H1 (cell line): Measurements from ENCODE around the gene E2F2. TPM values are rescaled to one million over a fixed set of nuclear protein-coding genes. Genes with fewer than 3 reads are reported as not detected.

Source experiments
- CTCF ChIA-PET: fragments of 300-600 bp; sonication (Branson Sonifier 250); formaldehyde crosslinking; loops from one replicate; lab custom pipeline; 2021; ENCODE audit not compliant: partially characterized antibody; lab: Charles Lee
- POLR2A ChIA-PET: fragments of 300-600 bp; sonication (Branson Sonifier 250); formaldehyde crosslinking; loops from one replicate; lab custom pipeline; 2021; ENCODE audit warnings: inconsistent platforms; ENCODE audit not compliant: partially characterized antibody; lab: Charles Lee
- DNase-seq, 2 experiments: peaks; one replicate each; pipeline versions ENCODE4 v3.0.0 to v3.0.0-alpha.2; 2010 to 2022; ENCODE audit warnings: low spot score in 2 of 2, low read depth in 1 of 2, mixed read lengths in 1 of 2
- FAIRE-seq: peaks from 2 replicates; lab custom pipeline; 2011; peaks lifted over from hg19 to GRCh38; lab: Jason Lieb, UNC
- H2AFZ ChIP-seq: 2 replicates; pipeline ENCODE4 v1.8.1; 2012; ENCODE audit warnings: low read length, inconsistent platforms
- H2AK5ac ChIP-seq: 2 replicates; pipeline ENCODE4 v1.6.1; 2013; ENCODE audit warnings: low read depth, low read length
- H2BK120ac ChIP-seq: replicated peaks from 2 replicates; pipeline ENCODE3; 2013; ENCODE audit warnings: low read depth, low read length, inconsistent platforms
- H2BK12ac ChIP-seq: 2 replicates; pipeline ENCODE4 v1.6.1; 2013; ENCODE audit warnings: low read depth, low read length
- H2BK15ac ChIP-seq: 2 replicates; pipeline ENCODE4 v1.6.1; 2013; ENCODE audit warnings: low read length
- H2BK20ac ChIP-seq: 2 replicates; pipeline ENCODE4 v1.6.1; 2013; ENCODE audit warnings: low read length
- H2BK5ac ChIP-seq: 2 replicates; pipeline ENCODE4 v1.6.1; 2013; ENCODE audit warnings: low read depth, low read length
- H3K14ac ChIP-seq: 2 replicates; pipeline ENCODE4 v1.6.1; 2013; ENCODE audit warnings: inconsistent platforms; ENCODE audit not compliant: insufficient read length
- H3K18ac ChIP-seq: 2 replicates; pipeline ENCODE4 v1.6.1; 2013; ENCODE audit warnings: low read length; ENCODE audit errors: extremely low read depth
- H3K23ac ChIP-seq: 2 replicates; pipeline ENCODE4 v1.6.1; 2013; ENCODE audit warnings: inconsistent platforms; ENCODE audit not compliant: insufficient read length
- H3K23me2 ChIP-seq: 2 replicates; pipeline ENCODE4 v1.6.1; 2013; ENCODE audit warnings: low read depth, low read length
- H3K27ac ChIP-seq: 2 replicates; pipeline ENCODE4 v1.6.1; 2011; ENCODE audit warnings: low read depth, low read length, inconsistent platforms
- H3K27me3 ChIP-seq, 4 experiments: replicated peaks in 1 of 4; 1 replicate in 1 of 4; 2 replicates in 3 of 4; pipeline versions ENCODE4 v1.6.1 to v1.8.1; 2011 to 2013; ENCODE audit warnings: low read length in 3 of 4, mild to moderate bottlenecking in 3 of 4, inconsistent platforms in 2 of 4, mixed read lengths in 2 of 4, moderate library complexity in 1 of 4; ENCODE audit not compliant: control insufficient read depth in 3 of 4, insufficient read depth in 3 of 4; ENCODE audit errors: extremely low read depth in 1 of 4
- H3K36me3 ChIP-seq, 4 experiments: 2 replicates each; pipeline versions ENCODE4 v1.6.1 to v1.8.1; 2011 to 2013; ENCODE audit warnings: mild to moderate bottlenecking in 4 of 4, low read length in 3 of 4, moderate library complexity in 2 of 4, control low read depth in 1 of 4, inconsistent platforms in 1 of 4; ENCODE audit not compliant: insufficient read depth in 4 of 4, control insufficient read depth in 2 of 4
- H3K4ac ChIP-seq: replicated peaks from 2 replicates; pipeline ENCODE3; 2013; ENCODE audit warnings: low read length, low read depth, mixed read lengths, inconsistent platforms; ENCODE audit not compliant: insufficient read length
- H3K4me1 ChIP-seq, 4 experiments: replicated peaks in 1 of 4; 1 replicate in 1 of 4; 2 replicates in 3 of 4; pipeline versions ENCODE4 v1.6.1 to v1.8.1; 2011 to 2013; ENCODE audit warnings: low read length in 3 of 4, inconsistent platforms in 2 of 4, mixed read lengths in 1 of 4; ENCODE audit not compliant: insufficient read depth in 4 of 4, control insufficient read depth in 3 of 4
- H3K4me2 ChIP-seq, 2 experiments: 2 replicates each; pipeline versions ENCODE4 v1.6.1 to v1.8.1; 2011 to 2013; ENCODE audit warnings: low read depth in 2 of 2, low read length in 2 of 2, control low read depth in 1 of 2, inconsistent platforms in 1 of 2, mild to moderate bottlenecking in 1 of 2; ENCODE audit not compliant: insufficient read depth in 1 of 2
- H3K4me3 ChIP-seq, 4 experiments: fragments of 200-600, 300-600 bp in 1 of 4; sonication (generic), shearing (Covaris generic), sonication (Bioruptor Twin) in 1 of 4; 2 replicates each; pipeline versions ENCODE4 v1.5.1 to v1.8.1; 2011 to 2016; ENCODE audit warnings: low read length in 4 of 4, low read depth in 3 of 4, control low read depth in 2 of 4, inconsistent platforms in 2 of 4, mild to moderate bottlenecking in 2 of 4, mixed read lengths in 1 of 4, moderate library complexity in 1 of 4; ENCODE audit not compliant: insufficient read depth in 2 of 4; ENCODE audit errors: extremely low read depth in 1 of 4
- H3K56ac ChIP-seq: replicated peaks from 2 replicates; pipeline ENCODE3; 2013; ENCODE audit warnings: low read depth, mild to moderate bottlenecking, mixed read lengths, low read length, inconsistent platforms; ENCODE audit not compliant: insufficient read length
- H3K79me1 ChIP-seq: 2 replicates; pipeline ENCODE4 v1.6.1; 2013; ENCODE audit warnings: low read depth, low read length, control low read depth
- H3K79me2 ChIP-seq, 2 experiments: 2 replicates each; pipeline versions ENCODE4 v1.6.1 to v1.8.1; 2012 to 2013; ENCODE audit warnings: low read length in 2 of 2, mild to moderate bottlenecking in 2 of 2, inconsistent platforms in 1 of 2; ENCODE audit not compliant: insufficient read depth in 2 of 2, control insufficient read depth in 1 of 2
- H3K9ac ChIP-seq, 4 experiments: replicated peaks in 1 of 4; 1 replicate in 1 of 4; 2 replicates in 3 of 4; pipeline versions ENCODE4 v1.6.1 to v1.8.1; 2011 to 2013; ENCODE audit warnings: low read depth in 3 of 4, low read length in 3 of 4, control low read depth in 2 of 4, mild to moderate bottlenecking in 2 of 4, moderate library complexity in 2 of 4, inconsistent platforms in 1 of 4; ENCODE audit errors: extremely low read depth in 1 of 4
- H3K9me3 ChIP-seq, 2 experiments: 2 replicates each; pipeline versions ENCODE4 v1.6.1 to v1.8.1; 2012 to 2013; ENCODE audit warnings: mild to moderate bottlenecking in 2 of 2, moderate library complexity in 2 of 2, control low read depth in 1 of 2, inconsistent platforms in 1 of 2, low read depth in 1 of 2, low read length in 1 of 2, mixed read lengths in 1 of 2; ENCODE audit not compliant: insufficient read depth in 2 of 2
- H4K20me1 ChIP-seq, 2 experiments: replicated peaks in 1 of 2; 2 replicates each; pipeline versions ENCODE3 to v1.8.1; 2011 to 2013; ENCODE audit warnings: inconsistent platforms in 2 of 2, low read length in 2 of 2, mild to moderate bottlenecking in 1 of 2; ENCODE audit not compliant: insufficient read depth in 2 of 2, control insufficient read depth in 1 of 2
- H4K5ac ChIP-seq: 2 replicates; pipeline ENCODE4 v1.6.1; 2013; ENCODE audit warnings: low read length, low read depth, mixed read lengths, inconsistent platforms; ENCODE audit not compliant: insufficient read length
- H4K8ac ChIP-seq: 2 replicates; pipeline ENCODE4 v1.8.0; 2013; ENCODE audit warnings: mild to moderate bottlenecking, moderate library complexity, low read length, inconsistent platforms; ENCODE audit not compliant: insufficient read depth; ENCODE audit errors: extremely low read depth
- H4K91ac ChIP-seq: replicated peaks from 2 replicates; pipeline ENCODE3; 2013; ENCODE audit warnings: low read length, mixed read lengths, inconsistent platforms; ENCODE audit not compliant: insufficient read length
- CBX8 ChIP-seq: fragments of 300-800, 300-1000 bp; sonication (generic); IDR thresholded peaks from 2 replicates; pipeline ENCODE4 v1.7.1; 2016; ENCODE audit warnings: low read depth, low read length, borderline replicate concordance
- CEBPB ChIP-seq: IDR thresholded peaks from 2 replicates; pipeline ENCODE4 v1.6.1; 2012; ENCODE audit warnings: low read depth, low read length
- CTBP2 ChIP-seq: IDR thresholded peaks from 2 replicates; pipeline ENCODE4 v1.7.0; 2011; ENCODE audit warnings: borderline replicate concordance, mild to moderate bottlenecking, moderate library complexity, mixed read lengths, low read length; ENCODE audit not compliant: insufficient read depth, insufficient read length
- EGR1 ChIP-seq: IDR thresholded peaks from 2 replicates; pipeline ENCODE4 v1.6.1; 2011; ENCODE audit warnings: low read depth, low read length, borderline replicate concordance
- NRF1 ChIP-seq: IDR thresholded peaks from 2 replicates; pipeline ENCODE4 v1.6.1; 2011; ENCODE audit warnings: mild to moderate bottlenecking, low read depth, low read length, improper control_type of control experiment
- POLR2AphosphoS5 ChIP-seq: IDR thresholded peaks from 2 replicates; pipeline ENCODE4 v1.6.1; 2011; ENCODE audit warnings: low read depth, low read length
- RBBP5 ChIP-seq: IDR thresholded peaks from 2 replicates; pipeline ENCODE4 v1.7.1; 2012; ENCODE audit warnings: low read depth, mild to moderate bottlenecking, inconsistent platforms, low read length, moderate library complexity, borderline replicate concordance
- RFX5 ChIP-seq: IDR thresholded peaks from 2 replicates; pipeline ENCODE4 v1.6.1; 2011; ENCODE audit warnings: low read depth, low read length, improper control_type of control experiment, borderline replicate concordance
- SP4 ChIP-seq: IDR thresholded peaks from 2 replicates; pipeline ENCODE4 v1.6.1; 2012; ENCODE audit warnings: low read length, inconsistent platforms
- SRF ChIP-seq: IDR thresholded peaks from 2 replicates; pipeline ENCODE4 v1.6.1; 2011; ENCODE audit warnings: mild to moderate bottlenecking, low read depth, low read length, moderate library complexity
- TBP ChIP-seq: IDR thresholded peaks from 2 replicates; pipeline ENCODE4 v1.6.1; 2011; ENCODE audit warnings: low read depth, low read length, improper control_type of control experiment
- WGBS, 2 experiments: shearing (Covaris generic) in 1 of 2; methylation state at CpG; one replicate each; pipeline versions ENCODE4 v1.1.6 to v1.1.7; 2013 to 2015; ENCODE audit warnings: low lambda C conversion rate in 2 of 2, mixed read lengths in 2 of 2, inconsistent platforms in 1 of 2, low coverage in 1 of 2, missing lambda C conversion rate in 1 of 2; ENCODE audit not compliant: insufficient replicate concordance in 2 of 2, insufficient coverage in 1 of 2, insufficient read length in 1 of 2; ENCODE audit errors: extremely low coverage in 1 of 2, missing lambda C conversion rate in 1 of 2; 5-methylcytosine and 5-hydroxymethylcytosine counted together
- polyA plus RNA-seq, 7 experiments: library from polyadenylated mRNA; depleted of rRNA in 3 of 7; stranded (reverse) in 5 of 7; unstranded in 2 of 7; fragments of >200 nt in 5 of 7; fragments of 200-250 nt in 2 of 7; gene quantifications; 1 replicate in 5 of 7; 2 replicates in 1 of 7; 4 replicates in 1 of 7; pipeline versions ENCODE4 v1.2.1 to v1.2.3, GENCODE V29; 2011 to 2013; ENCODE audit warnings: missing spikeins in 2 of 7, mixed read lengths in 2 of 7
- total RNA-seq: library from RNA; stranded (reverse); fragmentation: NEBNext Ultra II Directional; extraction: Animal tissue kit (Norgen Biotek cat#: 25700); gene quantifications from 2 replicates; pipeline ENCODE4 v1.2.1, GENCODE V29; 2021
- TF ChIP-seq, protein P1 (sequence below): IDR thresholded peaks from 2 replicates; pipeline ENCODE4 v1.6.1; 2012; ENCODE audit warnings: low read length, inconsistent platforms

E2F2 gene
- total and polyA plus RNA-seq, 2 of the 8 experiments (the other 6 are each of a cell fraction or from before 2014, with no cell fraction given), result 1.8 to 7.0 TPM

DNA sequence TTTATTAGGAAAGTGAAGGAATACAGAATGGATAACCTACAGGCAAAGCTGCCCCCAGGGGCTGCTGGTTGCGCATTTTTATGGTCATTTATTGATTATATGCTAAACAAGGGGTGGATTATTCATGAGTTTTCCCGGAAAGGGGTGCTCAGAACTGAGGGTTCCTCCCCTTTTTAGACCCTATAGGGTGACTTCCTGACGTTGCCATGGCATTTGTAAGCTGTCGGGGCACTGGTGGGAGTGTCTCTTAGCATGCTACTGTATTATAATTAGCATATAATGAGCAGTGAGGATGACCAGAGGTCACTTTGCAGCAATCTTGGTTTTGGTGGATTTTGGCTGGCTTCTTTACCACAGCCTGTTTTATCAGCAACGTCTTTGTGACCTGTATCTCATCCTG is 41.2 kb downstream of the E2F2 start:
- Histone ChIP-seq H2BK5ac (no peak overlapping the region), H3K9ac (no peak overlapping the region), H3K4ac (no peak overlapping the region), H3K14ac (no peak overlapping the region), H4K5ac (no peak overlapping the region), H4K91ac (no peak overlapping the region), H3K4me3 (no peak overlapping the region), H4K20me1 (no peaks in the 10 kb centered on the region), H2AFZ (no peak overlapping the region), H3K27ac (no peak overlapping the region), H3K4me1 (peaks cover 0 to 2% (median 0%) of the 10 kb centered on the region in 4 experiments; a peak in 1 of 7 replicates), H3K23ac (no peak overlapping the region), H3K9me3 (no peaks in the 10 kb centered on the region), H3K18ac (no peak overlapping the region), H3K56ac (no peak overlapping the region), H3K23me2 (peaks cover 2% of the 10 kb centered on the region), H2AK5ac (0 out of 2 replicates have a peak overlapping the region, but pooled peaks have one; percentile 24), H3K4me2 (no peak overlapping the region), H3K27me3 (peaks cover 0 to 6% (median 3%) of the 10 kb centered on the region in 4 experiments; a peak in 4 of 7 replicates), H4K8ac (no peak overlapping the region), H3K79me2 (no peaks in the 10 kb centered on the region), H2BK20ac (no peak overlapping the region), H2BK12ac (no peak overlapping the region), H3K36me3 (no peaks in the 10 kb centered on the region), H2BK120ac (no peak overlapping the region), H3K79me1 (no peaks in the 10 kb centered on the region), H2BK15ac (no peak overlapping the region)
- DNase-seq (no peak), FAIRE-seq (no peak)
- 74% methylated on average over 5 of the region's 5 CpGs; no CpG with 5 or more reads in 1 of the 2 experiments for WGBS, 2 experiments
- ChIA-PET POLR2A (no interaction called here), CTCF (interaction anchor here (0.8 to 2.3 kb wide), 5 partner anchors 9 to 148 kb away, joined by 3 to 4 read pairs (median 3); no protein-coding TSS in a partner anchor)
- no peak for TF ChIP-seq RBBP5
- TF ChIP-seq CTBP2, result no peak
- no peak for TF ChIP-seq EGR1
- no peak for TF ChIP-seq CBX8
- no peak for TF ChIP-seq NRF1
- TF ChIP-seq, protein P1, sequence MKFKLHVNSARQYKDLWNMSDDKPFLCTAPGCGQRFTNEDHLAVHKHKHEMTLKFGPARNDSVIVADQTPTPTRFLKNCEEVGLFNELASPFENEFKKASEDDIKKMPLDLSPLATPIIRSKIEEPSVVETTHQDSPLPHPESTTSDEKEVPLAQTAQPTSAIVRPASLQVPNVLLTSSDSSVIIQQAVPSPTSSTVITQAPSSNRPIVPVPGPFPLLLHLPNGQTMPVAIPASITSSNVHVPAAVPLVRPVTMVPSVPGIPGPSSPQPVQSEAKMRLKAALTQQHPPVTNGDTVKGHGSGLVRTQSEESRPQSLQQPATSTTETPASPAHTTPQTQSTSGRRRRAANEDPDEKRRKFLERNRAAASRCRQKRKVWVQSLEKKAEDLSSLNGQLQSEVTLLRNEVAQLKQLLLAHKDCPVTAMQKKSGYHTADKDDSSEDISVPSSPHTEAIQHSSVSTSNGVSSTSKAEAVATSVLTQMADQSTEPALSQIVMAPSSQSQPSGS, result no peak
- TF ChIP-seq RFX5, result no peak
- no peak for TF ChIP-seq SP4
- TF ChIP-seq SRF, result no peak
- TF ChIP-seq CEBPB, result no peak
- no peak for TF ChIP-seq POLR2AphosphoS5
- TF ChIP-seq TBP, result no peak
